ENCODE results near the gene AP1AR.

The AP1AR gene

DNA sequence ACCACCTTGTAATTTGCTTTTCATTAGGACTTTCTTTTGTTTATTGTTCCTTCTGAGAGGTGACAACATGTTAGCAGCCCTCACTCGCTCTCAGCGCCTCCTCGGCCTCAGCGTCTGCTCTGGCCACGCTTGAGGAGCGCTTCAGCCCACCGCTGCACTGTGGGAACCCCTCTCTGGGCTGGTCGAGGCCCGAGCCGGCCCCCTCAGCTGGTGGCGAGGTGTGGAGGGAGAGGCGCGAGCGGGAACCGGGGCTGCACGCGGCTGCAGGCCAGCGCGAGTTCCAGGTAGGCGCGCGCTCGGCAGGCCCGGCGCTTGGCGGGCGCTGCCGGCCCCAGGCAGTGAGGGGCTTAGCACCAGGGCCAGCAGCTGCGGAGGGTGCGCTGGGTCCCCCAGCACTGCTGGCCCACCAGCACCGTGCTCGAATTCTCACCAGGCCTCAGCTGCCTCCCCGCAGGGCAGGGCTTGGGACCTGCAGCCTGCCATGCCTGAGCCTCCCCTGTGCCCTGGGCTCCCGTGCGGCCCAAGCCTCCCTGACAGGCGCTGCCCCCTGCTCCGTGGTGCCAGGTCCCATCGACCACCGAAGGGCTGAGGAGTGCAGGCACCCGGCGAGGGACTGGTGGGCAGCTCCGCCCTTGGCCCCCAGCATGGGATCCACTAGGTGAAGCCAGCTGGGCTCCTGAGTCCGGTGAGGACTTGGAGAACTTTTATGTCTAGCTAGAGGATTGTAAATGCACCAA lies 9.2 kb upstream of the AP1AR start:
- DNase-seq (ENCODE audit: low spot score) = no peak

DNA sequence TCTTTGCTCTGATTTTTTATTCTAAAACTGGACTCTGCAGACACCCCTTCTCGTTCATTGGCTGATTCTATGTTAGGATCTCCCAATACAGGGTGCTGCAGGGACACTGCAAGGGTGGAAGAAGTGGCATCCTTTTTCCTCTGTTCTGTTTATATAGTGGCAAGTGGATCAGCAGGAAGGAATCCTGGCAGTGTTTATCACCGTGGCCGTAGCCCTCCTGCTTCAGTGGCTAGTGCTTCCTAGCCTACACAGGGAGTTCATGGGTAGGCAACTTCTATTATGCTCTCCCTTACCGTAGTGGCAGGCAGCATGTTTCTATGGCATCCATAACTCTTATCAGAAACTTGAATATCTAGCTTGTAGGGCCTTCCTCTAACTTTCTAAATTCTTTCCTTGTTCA lies 6.4 kb upstream of the AP1AR start:
- DNase-seq (ENCODE audit: low spot score) = no peak

DNA sequence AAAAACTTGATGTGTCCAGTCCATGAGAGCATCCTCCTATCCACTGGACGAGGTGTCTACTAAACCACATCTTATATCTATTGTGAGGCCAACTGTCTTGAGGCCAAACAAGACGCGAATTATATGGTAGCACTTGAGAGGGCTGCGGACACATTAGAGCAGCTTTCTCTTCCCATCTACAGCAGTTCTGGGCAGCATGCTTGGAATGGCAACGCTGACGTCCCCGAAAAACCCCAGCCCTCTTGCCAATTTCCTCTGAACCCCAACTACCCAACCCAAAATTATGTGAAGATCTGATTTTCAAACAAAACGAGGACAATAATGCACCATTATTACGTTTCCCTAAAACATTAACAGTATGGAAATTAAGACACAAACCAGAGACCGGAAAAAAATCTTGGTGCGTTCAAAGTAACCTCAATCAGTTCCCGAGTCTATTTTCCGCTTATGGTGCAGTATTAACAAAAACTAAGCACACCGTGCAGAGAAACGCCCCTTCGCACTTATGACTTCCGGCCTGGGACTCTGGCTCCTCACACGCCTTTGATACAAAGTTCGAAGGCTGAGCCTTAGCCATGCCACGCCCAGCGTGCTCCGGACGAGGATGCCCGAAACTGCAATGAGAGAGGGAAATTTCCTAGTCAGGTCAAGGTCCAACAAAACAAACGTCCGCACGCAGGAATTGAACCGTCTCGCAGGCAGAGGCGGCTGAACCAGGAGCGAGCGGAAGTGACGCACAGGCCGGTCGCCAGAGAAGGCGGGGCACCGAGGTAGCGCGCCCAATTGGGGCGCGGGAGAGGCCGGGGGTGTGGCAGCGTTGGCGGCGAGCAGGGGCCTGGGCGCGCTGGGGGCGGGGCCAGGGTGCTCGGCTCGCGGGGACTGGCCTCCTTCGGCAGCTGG lies 458 bp upstream of the AP1AR start:
- peak; percentile 98 for DNase-seq (ENCODE audit: low spot score)

DNA sequence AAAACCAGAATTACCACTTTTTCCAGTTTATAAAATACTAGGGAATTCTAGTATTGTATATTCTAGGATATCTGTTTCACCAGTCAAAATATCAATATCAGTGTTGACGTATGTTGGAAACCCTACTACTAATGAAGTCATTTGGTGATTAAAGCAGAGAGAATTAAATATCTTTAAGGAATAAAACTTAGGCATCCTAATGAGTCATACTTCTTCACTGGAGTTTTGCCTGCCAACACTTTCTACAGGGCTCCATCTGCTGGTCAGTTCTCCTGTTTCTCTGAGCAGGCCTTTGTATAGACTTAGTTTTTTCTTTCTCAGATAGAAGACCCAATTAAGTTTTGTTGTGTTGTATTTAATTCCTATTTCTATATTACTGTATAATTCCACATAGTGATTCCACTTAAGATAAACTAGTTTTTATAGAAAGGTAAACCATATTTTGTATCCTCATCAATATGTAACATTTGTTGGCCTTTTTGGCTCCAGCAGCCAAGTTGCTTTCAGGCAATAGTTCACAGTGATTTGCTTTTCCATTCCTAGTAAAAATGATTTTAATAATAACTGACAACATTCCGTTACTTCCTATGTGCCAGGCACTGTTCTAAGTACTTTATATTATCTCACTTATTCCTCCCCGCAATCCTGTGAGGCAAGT lies 3.5 kb downstream of the AP1AR start:
- peak; percentile 85 for DNase-seq (ENCODE audit: low spot score)

DNA sequence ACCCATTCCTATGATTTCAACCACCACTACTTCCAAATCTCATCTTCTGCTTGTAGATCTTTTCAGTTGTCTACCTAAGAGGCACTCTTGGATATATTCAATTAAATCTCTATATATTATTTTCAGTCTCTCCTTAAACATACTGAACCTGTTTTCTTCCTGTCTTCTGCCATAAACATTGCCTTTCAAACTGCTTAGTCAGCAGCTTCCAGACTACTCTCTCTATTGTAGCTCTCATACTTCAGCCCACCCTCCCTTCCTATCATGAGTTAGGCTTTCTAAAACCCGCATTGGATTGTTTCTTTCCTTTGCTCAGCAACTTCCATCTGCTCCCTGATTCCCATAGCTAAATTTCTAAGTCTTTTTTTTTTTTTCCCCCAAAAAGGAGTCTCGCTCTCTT lies 4.5 kb downstream of the AP1AR start:
- no peak for DNase-seq (ENCODE audit: low spot score)

DNA sequence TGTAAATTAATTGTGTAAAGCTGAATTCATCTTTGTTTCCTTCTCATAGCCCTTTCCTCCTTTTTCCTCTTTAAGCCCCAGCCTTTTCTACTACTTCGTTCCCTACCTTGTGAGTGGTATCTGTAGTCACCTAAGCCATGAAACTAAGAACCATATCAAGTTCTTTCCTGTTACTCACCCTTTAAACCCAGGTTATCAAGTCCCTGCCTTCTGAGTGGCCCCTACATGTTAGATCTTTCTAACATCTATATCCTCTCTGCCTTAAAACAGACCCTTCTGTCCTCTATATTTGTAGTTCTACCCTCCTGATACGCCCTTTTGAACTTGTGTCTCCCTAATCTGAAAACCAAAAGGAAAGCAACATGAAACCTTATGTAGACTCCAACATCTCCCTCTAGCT lies 7.2 kb downstream of the AP1AR start:
- no peak for DNase-seq (ENCODE audit: low spot score)

DNA sequence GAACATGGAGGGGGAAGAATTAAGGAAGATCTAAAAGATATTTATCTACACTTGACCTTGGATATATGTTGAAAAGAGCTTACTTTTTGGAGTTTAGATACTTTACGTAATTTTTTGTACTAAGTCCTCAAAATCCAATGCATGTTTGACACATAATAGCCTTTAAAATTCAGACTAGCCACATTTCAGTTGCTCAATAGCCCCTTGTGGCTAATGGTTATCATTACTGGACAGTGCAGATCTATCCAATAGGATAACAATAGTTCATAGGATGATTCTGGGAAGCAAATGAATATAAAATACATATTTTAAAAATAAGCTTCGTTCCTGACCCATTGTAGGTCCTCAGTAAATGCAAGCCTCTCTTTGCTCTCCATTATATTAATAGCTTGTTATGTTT lies 13.8 kb downstream of the AP1AR start:
- DNase-seq (ENCODE audit: low spot score) = no peak

DNA sequence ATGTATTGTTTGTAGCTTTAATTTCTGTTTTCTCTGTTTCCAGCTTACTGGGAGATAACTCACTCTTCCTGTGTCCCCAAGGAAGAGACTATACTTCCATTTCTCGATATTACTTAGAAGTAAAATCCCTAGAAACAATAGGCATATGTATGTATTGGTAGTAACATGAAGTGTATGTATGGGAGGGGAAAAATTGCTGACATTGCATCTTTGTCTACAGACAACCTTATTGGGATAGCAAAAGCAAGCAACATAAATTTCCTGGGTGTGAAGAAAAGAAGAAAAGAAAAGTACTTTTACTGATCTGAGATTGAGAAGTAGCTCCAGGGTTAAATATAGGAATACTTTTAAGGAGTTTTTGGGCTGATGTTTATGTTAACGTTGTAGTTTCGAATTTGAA lies 15.4 kb downstream of the AP1AR start:
- DNase-seq (ENCODE audit: low spot score) = no peak

DNA sequence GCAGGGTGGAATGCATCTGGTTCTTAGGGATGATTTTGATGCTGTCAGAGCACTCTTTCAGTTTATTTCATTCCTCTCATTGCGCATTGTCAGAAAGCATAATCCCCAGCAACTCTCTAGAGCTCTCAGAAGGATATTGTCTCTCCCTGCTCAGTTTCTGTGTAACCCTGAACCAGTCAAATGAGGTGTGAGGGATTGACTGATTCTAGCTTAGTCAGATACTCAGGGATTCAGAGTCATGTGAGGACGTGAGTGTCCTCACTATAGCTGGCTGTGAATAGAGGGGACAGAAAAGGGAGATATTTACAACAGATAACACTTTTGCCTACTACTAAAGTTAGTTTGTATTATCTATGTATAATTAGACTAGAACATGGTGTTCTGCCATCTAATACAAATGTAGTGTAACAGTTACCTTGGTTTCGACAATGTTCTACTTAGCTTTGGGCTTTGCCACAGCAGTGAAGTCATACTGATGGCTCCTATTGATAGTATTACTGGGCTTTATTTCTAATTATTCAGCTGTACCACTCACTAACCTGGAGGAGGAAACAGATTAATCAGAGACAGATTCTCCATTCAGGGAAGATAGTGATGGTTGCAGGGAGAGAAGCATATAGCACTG lies 19.5 kb downstream of the AP1AR start:
- peak; percentile 24 for DNase-seq (ENCODE audit: low spot score)

DNA sequence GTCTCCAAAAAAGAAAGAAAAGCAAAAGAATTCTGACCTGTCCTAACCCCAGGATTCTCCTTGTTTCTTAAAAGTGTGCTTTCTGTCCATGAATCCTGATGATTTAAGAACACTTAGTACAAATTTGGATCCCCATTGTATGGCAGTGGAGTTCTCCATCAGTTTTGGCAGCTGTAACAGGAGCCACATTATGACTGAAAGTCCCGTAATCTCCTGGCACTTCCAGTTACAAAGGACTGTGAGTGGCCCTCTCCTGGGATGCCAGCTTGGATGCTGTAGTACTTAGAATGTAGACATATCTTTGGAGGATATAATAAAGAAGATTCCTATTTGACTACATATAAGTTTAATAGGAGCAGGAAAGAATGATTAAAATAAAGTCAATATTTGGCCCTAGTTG lies 20.6 kb downstream of the AP1AR start:
- DNase-seq (ENCODE audit: low spot score) = no peak

DNA sequence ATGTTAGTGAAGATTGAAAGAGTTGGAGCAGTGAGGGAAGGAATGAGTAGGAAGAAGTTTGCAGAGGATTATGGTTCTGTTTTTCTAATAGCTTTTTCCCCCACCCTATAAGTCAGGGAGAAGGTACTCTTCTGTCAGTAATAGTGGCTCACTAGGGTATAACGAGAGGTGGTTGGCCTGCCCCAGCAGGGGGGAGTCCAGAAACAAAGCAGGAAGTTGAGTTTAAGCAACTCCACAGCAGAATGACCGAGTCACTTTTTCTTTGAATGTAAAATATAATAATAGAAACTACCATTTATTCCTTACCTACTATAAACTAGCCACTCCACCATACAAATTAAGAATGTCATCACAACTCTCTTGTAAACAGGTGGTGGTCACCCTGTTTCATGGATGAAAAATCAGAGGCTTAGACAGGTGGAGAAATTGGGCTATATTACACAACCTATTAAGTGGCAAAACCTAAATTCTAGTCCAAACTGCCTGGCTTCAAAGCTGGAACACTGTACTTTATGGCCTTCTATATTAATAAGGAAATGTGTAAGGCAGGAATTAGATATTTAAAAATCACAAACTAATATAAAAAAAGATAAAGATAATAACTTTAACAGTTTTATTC lies 21.9 kb downstream of the AP1AR start:
- DNase-seq (ENCODE audit: low spot score) = no peak

DNA sequence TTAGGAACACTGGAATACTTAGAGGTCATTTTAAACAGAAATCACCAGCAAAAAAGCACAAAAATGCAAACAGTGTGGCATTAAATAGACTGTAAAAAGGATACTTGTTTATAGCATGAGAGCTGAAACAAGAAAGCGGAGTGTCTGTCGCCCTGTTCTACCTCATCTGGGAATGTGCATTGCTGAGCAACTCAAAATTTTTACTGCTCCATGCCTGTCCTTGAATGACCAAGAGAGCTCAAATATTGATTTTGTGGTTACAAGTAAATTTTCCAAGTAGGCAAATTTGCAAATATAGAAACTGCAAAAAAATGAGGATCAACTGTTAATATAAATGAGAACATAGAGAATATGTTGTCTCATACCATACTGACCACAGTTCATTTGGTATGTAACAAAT lies 25.5 kb downstream of the AP1AR start:
- no peak for DNase-seq (ENCODE audit: low spot score)

DNA sequence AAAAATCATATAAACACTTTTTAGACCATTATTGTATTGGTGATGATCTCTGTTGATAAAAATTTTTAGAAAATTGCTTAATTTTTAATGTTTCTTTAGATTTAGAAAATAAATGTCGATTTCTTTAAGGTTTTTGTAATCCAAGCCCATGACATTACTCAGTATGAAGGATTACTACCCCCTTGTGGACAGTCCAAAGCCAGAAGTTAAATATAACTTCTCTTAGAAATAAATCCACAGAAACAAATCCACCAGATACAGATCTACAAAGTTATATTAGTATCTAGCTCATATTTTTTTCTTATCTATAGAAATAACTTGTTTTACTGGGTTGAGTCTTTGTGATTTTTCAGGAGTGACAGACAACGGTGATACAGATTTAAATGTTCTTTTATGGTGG lies 35.2 kb downstream of the AP1AR start:
- no peak for DNase-seq (ENCODE audit: low spot score)

DNA sequence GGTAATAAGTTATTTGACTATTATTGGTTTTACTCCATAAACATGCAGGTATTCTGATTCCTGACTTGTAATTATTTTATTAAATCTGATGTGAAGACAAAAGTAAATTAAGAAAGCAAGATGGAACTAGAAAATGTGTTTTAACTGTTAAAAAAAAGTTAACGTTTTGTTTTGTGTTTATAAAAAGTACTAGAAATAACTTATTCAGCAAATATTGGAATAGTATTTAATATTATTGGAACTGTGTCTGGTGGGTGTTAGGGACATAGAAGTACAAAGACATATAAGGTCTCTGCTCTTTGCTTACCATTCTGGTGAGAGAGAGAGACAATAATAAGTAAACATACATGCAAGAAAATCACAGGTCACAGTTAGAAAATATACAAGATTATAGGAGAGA lies 38.5 kb downstream of the AP1AR start:
- DNase-seq (ENCODE audit: low spot score) = no peak

DNA sequence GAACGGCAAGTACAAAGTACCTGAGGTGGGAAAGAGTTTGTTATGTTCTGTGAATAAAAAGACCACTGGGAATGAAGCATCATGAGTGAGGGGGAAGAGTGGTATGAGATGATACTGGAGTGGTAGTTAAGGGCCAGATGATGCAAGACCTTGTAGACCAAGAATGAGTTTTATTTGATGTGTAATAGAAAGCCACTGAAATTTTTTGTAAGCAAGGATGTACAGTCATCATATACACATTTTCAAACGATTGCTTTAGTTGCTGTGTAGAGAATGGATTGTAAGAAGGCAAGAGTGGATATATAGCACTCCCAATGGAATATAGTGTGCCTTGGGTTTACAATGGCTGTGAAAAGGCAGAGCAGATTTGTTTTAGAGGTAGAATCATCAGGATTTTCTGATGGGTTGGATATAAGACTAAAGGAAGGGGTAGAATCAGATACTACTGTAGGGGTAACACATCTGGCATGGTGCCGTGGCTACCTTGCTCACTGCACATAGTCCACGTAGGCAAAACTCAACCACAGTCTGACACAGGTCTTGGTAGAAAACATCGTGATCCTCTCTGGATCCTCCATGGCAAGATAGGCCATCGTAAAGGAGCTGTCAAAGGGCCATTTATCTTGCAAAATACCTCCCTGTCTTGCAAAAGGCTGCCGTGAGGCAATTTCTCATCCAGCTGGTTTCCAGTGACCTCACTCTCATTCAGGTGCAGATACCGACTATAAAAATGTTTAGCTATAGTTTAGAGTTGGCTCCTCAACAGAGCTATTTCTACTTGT lies 39.2 kb downstream of the AP1AR start:
- no peak for DNase-seq (ENCODE audit: low spot score)

DNA sequence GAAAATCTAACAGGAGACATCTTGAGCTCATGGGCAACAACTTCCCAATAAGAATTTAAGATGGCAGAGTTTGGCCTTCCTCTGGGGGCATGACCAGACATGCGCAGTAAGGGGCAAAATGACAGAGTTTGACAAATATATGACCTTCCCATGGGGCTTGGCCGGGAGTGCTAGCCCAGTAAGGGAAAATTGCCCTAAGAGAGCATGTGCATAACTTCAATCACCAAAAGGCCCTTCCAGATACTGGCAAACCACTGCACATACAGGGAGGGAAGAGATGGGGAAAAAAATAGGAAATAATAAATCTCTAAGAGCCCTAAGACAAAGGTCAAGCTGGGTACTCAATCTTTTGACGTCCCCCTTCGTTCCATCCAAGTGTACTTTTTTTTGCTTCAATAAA lies 40.7 kb downstream of the AP1AR start:
- DNase-seq (ENCODE audit: low spot score) = no peak

DNA sequence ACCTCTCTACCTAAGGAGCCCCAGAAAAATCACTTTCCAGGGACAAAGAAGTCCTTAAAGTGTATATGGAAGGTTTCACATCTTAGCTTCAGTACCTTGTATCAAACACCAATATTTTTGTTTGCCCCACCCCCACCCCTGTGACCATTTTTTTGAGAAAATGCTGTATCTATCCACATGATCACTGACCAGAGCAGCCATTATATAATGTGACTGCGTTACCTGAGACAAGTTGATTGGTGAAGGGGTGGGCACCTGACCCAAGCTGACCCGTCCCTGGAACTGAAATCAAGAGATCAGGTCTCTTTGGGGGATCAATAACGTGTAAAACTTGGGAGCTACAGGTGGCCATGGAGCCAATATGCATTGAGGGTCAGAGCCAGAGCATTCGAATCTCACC lies 43.4 kb downstream of the AP1AR start:
- DNase-seq (ENCODE audit: low spot score) = no peak

DNA sequence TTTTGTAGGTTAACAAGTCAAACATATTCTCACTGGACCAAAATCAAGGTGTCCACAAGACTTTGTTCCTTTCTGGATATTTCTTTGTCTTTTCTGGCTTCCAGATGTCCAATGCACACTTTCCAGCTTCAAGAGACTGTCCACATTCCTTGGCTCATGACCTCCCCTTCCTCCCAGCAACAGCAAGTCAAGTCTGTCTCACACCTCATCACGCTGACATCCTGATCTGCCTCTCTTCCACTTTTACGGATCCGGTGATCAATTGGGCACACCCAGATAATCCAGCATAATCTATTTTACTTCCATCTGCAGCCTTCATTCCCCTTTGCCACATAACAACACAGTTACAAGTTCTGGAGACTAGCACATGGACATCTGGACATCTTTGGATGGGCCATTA lies 44.5 kb downstream of the AP1AR start:
- DNase-seq (ENCODE audit: low spot score) = no peak

DNA sequence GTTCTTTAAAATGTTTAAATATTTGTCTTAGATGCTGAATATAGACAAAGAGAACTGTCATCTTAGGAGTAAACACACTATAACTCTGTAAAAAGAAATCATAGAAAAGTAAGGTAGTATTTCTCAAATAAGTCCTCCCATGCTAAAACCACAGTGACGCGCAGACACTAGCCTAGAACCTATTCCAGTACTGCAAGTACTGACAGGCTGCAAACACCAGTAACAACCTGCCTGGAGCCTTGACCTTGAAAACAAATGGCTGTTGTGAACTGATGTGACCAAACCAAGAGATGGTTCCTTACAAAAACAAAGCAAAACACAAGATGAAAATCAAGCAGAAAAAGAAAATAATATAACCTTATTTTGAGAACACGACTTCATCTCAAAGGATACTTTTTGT lies 45.6 kb downstream of the AP1AR start:
- no peak for DNase-seq (ENCODE audit: low spot score)

DNA sequence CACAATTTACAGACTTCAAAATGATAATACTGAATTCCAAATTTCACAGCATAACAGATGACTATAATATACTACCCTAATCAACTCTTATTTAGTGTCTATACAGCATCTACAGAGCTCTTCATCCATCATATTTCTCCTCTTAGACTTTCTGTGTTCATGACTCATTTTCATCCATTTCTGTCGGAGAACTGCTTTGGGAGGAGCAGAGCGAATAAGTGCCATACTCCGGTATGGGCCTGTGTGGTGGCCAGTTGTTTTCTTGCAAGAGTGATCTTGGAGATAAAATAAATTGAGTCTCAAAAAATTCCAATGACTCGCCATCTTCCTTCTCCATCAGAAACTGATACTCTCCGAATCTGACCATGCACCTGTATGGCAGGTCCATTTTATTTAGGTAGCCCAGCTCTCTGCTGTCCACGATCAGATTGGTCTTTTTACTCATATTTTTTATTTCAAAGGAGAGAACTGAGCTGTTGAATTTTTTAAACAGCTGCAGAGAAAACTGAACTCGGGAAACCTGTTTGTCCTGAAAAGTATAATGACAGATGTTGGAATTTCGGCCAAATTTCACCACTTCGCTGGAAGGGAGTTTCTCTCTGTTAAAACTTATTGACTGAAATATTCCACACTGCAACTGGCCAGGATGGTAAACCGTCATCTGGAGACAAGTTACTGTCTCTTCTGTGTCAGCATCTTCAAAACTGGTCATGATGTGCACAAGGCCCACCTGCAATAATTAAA lies 46.3 kb downstream of the AP1AR start:
- no peak for DNase-seq (ENCODE audit: low spot score)

Measured in Ammon's horn (tissue), 1 donor.